GM12878 (cell line): ENCODE measurements around the gene CRKL.

ENCODE experiments used
- CBFB ChIP-seq: IDR thresholded peaks from 2 replicates; pipeline ENCODE4 v1.6.1; 2016; ENCODE audit warnings: antibody characterized with exemption, low read depth
- ELK1 ChIP-seq: IDR thresholded peaks from 2 replicates; pipeline ENCODE4 v1.6.1; 2012; ENCODE audit warnings: low read depth, low read length, improper control_type of control experiment
- GABPA ChIP-seq: IDR thresholded peaks from 2 replicates; pipeline ENCODE4 v1.6.1; 2014; ENCODE audit warnings: antibody characterized with exemption, low read depth, mild to moderate bottlenecking, inconsistent platforms
- JUND ChIP-seq: IDR thresholded peaks from 2 replicates; pipeline ENCODE4 v1.6.1; 2012; ENCODE audit warnings: low read depth, mild to moderate bottlenecking, low read length, improper control_type of control experiment, moderate library complexity
- NFIC ChIP-seq: IDR thresholded peaks from 2 replicates; pipeline ENCODE4 v1.6.1; 2012; ENCODE audit warnings: low read depth, mild to moderate bottlenecking, inconsistent platforms, low read length, moderate library complexity
- TF ChIP-seq, protein P1 (sequence below), 3 experiments: IDR thresholded peaks in 2 of 3; conservative IDR thresholded peaks in 1 of 3; 2 replicates each; pipeline ENCODE4 v1.5.1; 2011; ENCODE audit warnings: low read depth in 3 of 3, low read length in 3 of 3, mild to moderate bottlenecking in 3 of 3, control low read depth in 2 of 3, moderate library complexity in 2 of 3, inconsistent platforms in 1 of 3, mixed read lengths in 1 of 3; ENCODE audit not compliant: control insufficient read depth in 2 of 3, insufficient read depth in 1 of 3; ENCODE audit errors: extremely low read depth in 1 of 3

- TF ChIP-seq, protein P1, sequence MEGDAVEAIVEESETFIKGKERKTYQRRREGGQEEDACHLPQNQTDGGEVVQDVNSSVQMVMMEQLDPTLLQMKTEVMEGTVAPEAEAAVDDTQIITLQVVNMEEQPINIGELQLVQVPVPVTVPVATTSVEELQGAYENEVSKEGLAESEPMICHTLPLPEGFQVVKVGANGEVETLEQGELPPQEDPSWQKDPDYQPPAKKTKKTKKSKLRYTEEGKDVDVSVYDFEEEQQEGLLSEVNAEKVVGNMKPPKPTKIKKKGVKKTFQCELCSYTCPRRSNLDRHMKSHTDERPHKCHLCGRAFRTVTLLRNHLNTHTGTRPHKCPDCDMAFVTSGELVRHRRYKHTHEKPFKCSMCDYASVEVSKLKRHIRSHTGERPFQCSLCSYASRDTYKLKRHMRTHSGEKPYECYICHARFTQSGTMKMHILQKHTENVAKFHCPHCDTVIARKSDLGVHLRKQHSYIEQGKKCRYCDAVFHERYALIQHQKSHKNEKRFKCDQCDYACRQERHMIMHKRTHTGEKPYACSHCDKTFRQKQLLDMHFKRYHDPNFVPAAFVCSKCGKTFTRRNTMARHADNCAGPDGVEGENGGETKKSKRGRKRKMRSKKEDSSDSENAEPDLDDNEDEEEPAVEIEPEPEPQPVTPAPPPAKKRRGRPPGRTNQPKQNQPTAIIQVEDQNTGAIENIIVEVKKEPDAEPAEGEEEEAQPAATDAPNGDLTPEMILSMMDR (IDR thresholded peaks at IDR 0.05 in 2 of 3, conservative IDR thresholded peaks at IDR 0.05 in 1 of 3; ENCODE audit: control insufficient read depth in 2 of 3, extremely low read depth in 1 of 3, insufficient read depth in 1 of 3, low read depth in 3 of 3, low read length in 3 of 3) = no peak; a peak in 1 of 6 replicates
- no peak for TF ChIP-seq GABPA
- TF ChIP-seq ELK1 = no peak
- no peak for TF ChIP-seq CBFB
- TF ChIP-seq JUND = no peak
- no peak for TF ChIP-seq NFIC
Observed at GRCh38 chr22:21000987-21001600, 83.9 kb downstream of the CRKL start.
